Prostate gland (tissue), 2 donors: ENCODE measurements around the gene GAK.

Experiments used
- POLR2A ChIP-seq: fragments of 450-650 bp; IDR thresholded peaks from one replicate; pipeline ENCODE4 v1.6.1; 2016; ENCODE audit warnings: antibody characterized with exemption, mild to moderate bottlenecking
- TF ChIP-seq, protein P1 (sequence below), 4 experiments: fragments of 200-600 bp in 2 of 4; fragments of 450-650 bp in 2 of 4; sonication (generic) in 2 of 4; IDR thresholded peaks; 1 replicate in 3 of 4; 2 replicates in 1 of 4; pipeline ENCODE4 v1.5.1; 2016 to 2019; ENCODE audit warnings: antibody characterized with exemption in 4 of 4, mild to moderate bottlenecking in 2 of 4, moderate library complexity in 2 of 4

DNA sequence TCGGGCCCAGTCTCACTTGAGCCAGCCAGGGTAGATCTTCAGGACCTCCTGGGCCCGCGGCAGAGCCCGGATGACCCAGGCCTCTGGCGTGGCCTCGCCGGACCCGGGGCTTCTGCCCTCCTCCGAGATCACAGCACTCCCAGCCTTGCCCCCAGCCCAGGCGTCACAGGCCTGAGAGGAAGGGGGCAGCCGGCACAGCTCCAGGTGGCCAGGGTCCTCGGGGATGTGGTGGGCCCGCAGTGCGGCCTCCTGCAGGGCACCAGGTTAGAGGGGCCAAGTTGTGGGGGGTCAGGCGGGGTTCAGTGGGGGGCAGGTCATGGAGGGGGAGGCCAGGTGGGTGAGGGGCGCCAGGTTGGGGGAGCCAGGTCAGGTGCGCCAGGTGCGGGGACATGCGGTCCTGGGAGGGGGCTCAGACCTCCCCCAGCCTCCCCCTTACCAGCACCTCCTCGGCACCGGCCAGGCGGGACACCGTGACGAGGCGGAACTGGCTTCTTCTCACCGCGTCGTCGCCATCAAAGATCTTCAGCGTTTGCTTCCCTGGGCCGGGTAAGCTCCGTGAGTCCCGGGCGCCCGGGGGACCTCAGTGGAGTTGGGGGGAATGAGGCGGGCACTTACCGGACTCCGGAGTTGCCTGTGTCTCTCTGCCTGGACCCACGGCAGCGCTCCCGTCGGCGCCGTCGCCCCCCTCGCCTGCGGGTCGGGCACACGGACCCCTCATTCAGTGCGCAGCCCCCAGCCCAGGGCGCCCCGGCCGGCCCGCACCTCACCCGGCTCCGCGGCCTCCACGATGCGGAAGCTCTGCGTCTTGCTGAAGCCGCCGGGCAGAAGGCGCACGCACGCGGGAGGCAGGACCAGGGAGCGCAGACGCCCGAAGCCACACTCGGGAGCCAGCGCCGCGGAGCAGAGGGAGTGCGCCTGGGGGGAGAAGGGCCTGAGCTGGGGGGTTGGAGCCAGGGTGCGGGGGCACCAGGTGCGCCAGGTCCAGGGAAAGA is 35.3 kb upstream of the GAK start:
- TF ChIP-seq, protein P1, sequence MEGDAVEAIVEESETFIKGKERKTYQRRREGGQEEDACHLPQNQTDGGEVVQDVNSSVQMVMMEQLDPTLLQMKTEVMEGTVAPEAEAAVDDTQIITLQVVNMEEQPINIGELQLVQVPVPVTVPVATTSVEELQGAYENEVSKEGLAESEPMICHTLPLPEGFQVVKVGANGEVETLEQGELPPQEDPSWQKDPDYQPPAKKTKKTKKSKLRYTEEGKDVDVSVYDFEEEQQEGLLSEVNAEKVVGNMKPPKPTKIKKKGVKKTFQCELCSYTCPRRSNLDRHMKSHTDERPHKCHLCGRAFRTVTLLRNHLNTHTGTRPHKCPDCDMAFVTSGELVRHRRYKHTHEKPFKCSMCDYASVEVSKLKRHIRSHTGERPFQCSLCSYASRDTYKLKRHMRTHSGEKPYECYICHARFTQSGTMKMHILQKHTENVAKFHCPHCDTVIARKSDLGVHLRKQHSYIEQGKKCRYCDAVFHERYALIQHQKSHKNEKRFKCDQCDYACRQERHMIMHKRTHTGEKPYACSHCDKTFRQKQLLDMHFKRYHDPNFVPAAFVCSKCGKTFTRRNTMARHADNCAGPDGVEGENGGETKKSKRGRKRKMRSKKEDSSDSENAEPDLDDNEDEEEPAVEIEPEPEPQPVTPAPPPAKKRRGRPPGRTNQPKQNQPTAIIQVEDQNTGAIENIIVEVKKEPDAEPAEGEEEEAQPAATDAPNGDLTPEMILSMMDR (IDR thresholded peaks at IDR 0.05): no peak
- TF ChIP-seq POLR2A: no peak
